ENCODE results near the gene ZNF644.
"Not testable (repeated sequence)": the region's sequence is repeated elsewhere in the genome, so short reads cannot be mapped to it uniquely, and the experiment has no call there.

Gene ZNF644

DNA sequence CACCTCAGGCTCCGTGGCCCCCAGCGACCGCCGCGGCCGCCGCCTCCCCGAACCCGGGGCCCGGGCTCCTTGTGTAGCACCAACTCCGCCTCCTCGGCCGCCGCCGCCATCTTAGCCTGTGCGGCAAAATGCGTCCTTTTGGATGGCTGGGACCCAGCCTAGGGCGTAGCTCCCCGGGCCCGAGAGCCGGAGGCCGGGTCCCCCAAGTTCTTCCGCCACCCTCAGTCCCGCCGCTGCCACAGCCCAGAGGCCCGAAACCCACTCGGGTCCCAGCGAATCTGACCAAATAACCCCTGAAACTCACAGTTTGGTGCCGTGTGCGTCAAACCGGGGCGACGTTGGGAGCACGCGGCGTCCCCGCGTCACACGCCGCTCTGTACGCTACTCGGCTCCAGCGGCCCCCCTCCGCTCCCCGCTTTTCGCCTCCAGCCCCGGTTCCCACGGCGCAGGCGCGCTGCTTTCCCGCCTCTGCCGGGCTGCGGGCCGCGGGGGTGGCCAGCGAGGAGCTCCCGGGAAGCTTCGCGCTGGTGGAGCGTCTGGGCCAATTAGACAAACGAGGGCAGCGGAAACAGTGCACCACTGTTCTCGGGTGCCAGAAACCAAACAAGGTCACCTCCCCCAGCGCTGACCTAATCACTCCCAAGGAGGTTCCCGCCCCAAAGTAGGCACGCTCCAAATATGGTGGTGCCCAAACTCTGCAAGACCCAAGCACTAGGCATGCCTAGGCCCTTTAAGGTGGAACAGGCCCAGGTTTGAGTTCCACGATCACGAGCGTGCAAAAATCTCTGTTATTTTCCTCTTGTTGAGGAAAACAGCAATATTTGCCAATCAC lies at the start of gene ZNF644:
Gene ZNF644, minus strand, starts transcription at position 350 of the 832 bp plus-strand sequence. CDS start 39,682 bp downstream, outside the sequence.
- peak; percentile 95 for DNase-seq (ENCODE audit: low read depth)

DNA sequence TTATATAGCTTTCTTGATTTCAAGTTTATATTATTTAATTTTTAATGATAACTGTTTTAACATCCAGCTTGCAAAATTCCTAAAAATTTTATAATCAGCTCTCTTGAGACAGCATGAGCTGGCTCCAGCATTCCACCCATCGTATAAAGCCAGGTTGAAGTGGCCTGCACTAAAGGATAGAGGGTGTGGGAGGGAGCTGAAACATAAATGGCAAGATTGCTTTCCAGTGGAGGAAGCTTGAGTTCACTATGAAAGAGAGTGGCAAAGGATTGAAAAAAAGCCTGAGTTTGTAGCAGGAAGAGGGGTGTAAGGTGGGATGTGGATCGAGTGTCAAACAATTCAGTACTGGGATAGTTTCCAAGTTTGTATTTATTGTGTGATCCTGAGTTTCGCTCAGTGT lies 48.5 kb upstream of the ZNF644 start:
- DNase-seq (ENCODE audit: low read depth), result no peak

GRCh38 chr1:91066538-91066937 lies 44.7 kb upstream of the ZNF644 start:
- DNase-seq (ENCODE audit: low read depth), result no peak

DNA sequence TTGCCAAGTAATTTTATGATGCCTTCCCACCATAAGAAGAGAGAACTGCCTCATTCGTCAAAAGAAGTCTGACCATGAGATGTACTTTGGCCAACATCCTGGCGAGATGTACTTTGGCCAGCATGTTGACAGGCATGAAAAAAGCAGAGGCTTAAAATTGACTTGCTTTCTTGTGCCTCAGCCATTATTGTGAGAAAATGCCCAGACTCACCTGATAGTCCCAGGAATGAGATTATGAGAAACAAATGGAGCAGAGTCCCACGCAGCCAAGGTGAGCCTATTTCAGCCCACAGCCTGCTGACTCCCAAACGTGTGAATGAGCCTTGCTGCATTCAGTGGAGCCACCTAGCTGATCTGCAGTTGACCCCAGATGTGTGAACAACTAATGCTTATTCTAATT lies 43.5 kb upstream of the ZNF644 start:
- no peak for DNase-seq (ENCODE audit: low read depth)

GRCh38 chr1:91063403-91063802 lies 41.6 kb upstream of the ZNF644 start:
- not testable (repeated sequence) for DNase-seq (ENCODE audit: low read depth)

- DNase-seq (ENCODE audit: low read depth), result no peak
These were observed 37.3 kb upstream of the ZNF644 start for GRCh38 chr1:91059157-91059556.

GRCh38 chr1:91057784-91058183 lies 35.9 kb upstream of the ZNF644 start:
- no peak for DNase-seq (ENCODE audit: low read depth)

- DNase-seq (ENCODE audit: low read depth), result no peak
These were observed 33.1 kb upstream of the ZNF644 start for GRCh38 chr1:91054780-91055481.

- DNase-seq (ENCODE audit: low read depth), result no peak
These were observed 31.8 kb upstream of the ZNF644 start for GRCh38 chr1:91053630-91054029.

DNA sequence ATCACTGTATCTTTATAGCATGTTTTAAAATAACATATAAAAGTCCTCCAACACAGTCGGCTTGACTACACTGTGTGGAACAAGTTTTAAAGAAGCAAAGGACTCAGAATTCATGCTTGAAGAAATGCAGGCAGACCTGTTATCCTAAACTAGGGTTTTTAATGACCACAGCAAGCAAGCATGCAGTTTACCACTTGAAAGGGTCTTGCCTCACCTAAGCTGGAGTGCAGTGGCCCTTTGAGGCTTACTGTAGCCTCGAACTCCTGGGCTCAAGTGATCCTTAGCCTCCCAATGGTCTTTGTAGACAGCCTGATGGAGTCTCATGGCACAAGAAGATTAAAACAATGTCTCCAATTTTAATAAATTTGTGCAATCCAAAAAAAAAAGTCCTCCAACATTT lies 27.7 kb upstream of the ZNF644 start:
- DNase-seq (ENCODE audit: low read depth), result not testable (repeated sequence)

GRCh38 chr1:91046766-91047165 lies 24.9 kb upstream of the ZNF644 start:
- no peak for DNase-seq (ENCODE audit: low read depth)

DNA sequence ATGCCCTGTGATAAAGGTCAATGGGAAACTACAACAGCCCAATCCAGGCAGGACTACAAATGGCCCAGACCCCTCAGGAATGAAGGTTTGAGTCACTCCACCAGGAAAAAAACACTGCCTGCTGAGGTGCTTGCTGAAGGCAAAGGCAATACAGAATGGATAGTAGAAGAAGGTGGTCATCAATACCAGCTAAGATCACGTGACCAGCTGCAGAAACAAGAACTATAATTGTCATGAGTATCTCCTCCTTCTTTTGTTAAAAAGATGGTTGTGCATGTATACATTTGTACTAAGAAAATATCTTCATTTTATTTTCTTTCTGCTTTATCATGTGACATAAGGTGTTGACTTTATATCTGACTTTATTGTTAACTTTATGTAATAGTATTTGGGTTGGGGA lies 23.4 kb upstream of the ZNF644 start:
- DNase-seq (ENCODE audit: low read depth), result no peak

GRCh38 chr1:91044776-91045175 lies 22.9 kb upstream of the ZNF644 start:
- DNase-seq (ENCODE audit: low read depth), result not testable (repeated sequence)

GRCh38 chr1:91042372-91042771 lies 20.5 kb upstream of the ZNF644 start:
- not testable (repeated sequence) for DNase-seq (ENCODE audit: low read depth)

DNA sequence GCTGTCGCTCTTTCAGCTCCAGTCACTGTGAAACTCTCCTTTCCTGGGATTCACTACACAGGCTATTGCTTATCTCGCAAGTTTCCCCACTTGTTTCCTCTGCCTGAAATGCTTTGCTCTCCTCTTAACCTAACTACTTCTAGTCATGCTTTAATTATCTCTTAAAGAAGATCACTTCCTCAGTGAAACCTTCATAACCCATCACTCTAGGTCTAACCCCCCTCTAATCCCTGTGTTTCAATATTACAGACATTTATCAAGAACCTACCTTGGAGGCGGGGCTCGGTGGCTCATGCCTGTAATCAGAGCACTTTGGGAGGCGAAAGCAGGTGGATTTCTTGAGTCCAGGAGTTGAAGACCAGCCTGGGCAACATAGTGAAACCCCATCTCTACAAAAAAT lies 16.7 kb upstream of the ZNF644 start:
- DNase-seq (ENCODE audit: low read depth), result no peak

GRCh38 chr1:91036894-91037829 lies 15.3 kb upstream of the ZNF644 start:
- DNase-seq (ENCODE audit: low read depth), result no peak

GRCh38 chr1:91032349-91032748 lies 10.5 kb upstream of the ZNF644 start:
- no peak for DNase-seq (ENCODE audit: low read depth)

DNA sequence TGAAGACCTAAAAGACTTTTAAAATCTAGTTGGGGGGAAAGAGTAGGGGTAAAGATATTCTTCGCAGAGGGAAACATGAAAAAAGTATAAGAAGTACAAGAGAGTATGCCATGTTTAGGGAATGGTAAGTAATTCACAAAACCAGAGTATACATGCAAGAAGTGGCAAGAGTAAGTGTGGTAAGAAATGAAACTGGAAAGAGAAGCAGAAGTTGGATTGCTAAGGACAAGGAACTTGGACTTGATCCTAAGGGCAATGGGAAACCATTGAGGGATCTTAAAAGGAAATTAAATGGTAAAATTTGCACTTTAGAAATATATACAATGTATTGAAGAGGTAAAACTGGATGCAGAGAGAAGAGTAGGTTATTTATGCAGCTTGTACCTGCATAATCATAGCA lies 9.2 kb upstream of the ZNF644 start:
- DNase-seq (ENCODE audit: low read depth), result no peak

GRCh38 chr1:91026777-91027176 lies 4.9 kb upstream of the ZNF644 start:
- DNase-seq (ENCODE audit: low read depth), result peak; percentile 25

DNA sequence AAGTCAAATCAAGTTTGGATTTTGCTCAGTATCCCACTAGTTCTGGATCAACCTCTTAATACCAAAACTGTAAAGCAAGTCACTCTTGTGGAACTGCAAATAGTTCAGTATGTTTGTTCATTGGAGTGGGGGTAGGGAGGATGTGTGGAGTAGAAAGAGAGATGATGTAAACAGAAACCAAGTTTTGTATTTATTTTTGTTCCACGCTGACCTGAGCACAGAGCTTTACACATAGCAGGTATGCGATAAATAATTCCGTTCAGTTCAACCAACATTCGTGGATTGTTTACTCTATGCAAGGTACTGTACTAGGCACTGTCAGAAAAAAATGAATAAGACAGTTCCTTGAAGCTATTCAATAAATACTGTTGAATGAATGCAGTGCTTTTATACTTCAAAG lies 4.5 kb upstream of the ZNF644 start:
- no peak for DNase-seq (ENCODE audit: low read depth)

GRCh38 chr1:91024481-91025119 lies 2.8 kb upstream of the ZNF644 start:
- DNase-seq (ENCODE audit: low read depth), result no peak

GRCh38 chr1:91022518-91022929 lies 689 bp upstream of the ZNF644 start:
- no peak for DNase-seq (ENCODE audit: low read depth)

Measured in EH (cell line).